ENCODE results near the gene CBX8. TPM values are rescaled to one million over a fixed set of nuclear protein-coding genes. Genes with fewer than 3 reads are reported as not detected.
"Not testable (repeated sequence)": the region's sequence is repeated elsewhere in the genome, so short reads cannot be mapped to it uniquely, and the experiment has no call there.

Gene CBX8
- total RNA-seq, 1 experiment from 2014 or later: 11.1 TPM

DNA sequence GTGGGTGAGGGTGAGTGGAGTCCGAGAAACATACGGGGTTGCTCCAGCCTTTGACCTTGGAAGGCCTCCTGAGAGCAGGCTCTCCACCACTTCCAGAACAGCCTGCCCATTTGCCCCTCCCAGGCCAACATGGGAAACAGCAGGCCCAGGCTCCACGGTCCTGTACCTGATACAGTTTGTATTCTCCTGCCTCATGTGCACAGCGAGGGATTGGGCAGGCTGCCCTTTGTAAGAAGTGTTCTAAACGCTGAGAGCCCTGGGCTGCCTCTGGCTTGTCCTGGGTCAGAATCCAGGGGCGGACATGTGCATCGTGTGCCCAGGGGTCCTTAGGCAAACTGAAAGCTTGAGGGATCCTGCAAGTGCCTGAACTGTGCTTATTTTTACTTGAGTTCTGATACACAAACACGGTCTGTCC lies 22.3 kb downstream of the CBX8 start:
- intact Hi-C loops (cut with micrococcal nuclease; ENCODE audit: unreplicated experiment): no loop called here

DNA sequence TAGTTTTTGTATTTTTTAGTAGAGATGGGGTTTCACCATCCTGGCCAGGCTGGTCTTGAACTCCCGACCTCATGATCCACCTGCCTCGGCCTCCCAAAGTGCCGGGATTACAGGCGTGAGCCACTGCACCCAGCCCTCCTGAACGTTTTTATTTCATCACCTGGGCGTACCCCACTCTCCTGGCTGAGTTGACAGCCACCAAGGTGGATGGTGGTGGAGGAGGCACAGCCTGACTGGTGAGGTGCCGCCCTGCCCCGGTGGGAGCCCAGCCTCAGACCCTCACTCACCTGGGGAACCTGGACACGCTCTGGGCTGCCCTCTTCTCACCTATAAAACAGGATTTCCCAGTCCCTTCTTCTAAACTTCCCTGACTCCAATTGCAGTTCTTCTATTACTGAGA lies 24.2 kb downstream of the CBX8 start:
- H3K36me3 Mint-ChIP-seq (ENCODE audit: insufficient read depth, unreplicated experiment); DNase-seq; H3K9me3 Mint-ChIP-seq (ENCODE audit: low read depth, unreplicated experiment); H3K4me1 Mint-ChIP-seq (ENCODE audit: low read depth, unreplicated experiment); H3K4me3 Mint-ChIP-seq (ENCODE audit: low read depth, unreplicated experiment); BruUV-seq (replicated peaks); H3K27ac Mint-ChIP-seq (ENCODE audit: unreplicated experiment); intact Hi-C loops (cut with micrococcal nuclease; ENCODE audit: unreplicated experiment): not testable (repeated sequence)
- peaks cover 84% of the 10 kb centered on the region for H3K27me3 Mint-ChIP-seq (ENCODE audit: unreplicated experiment)
- CTCF ChIA-PET: interaction anchor here (0.5 kb wide), 1 partner anchor 26 kb away, joined by 3 read pairs; no protein-coding TSS in a partner anchor

More for the DNA sequence above, 22.3 kb downstream of the CBX8 start:
- Mint-ChIP-seq H3K27ac (ENCODE audit: unreplicated experiment) (no peak overlapping the region), H3K27me3 (ENCODE audit: unreplicated experiment) (peaks cover 81% of the 10 kb centered on the region), H3K9me3 (ENCODE audit: low read depth, unreplicated experiment) (no peaks in the 10 kb centered on the region), H3K4me1 (ENCODE audit: low read depth, unreplicated experiment) (peaks cover 16% of the 10 kb centered on the region), H3K36me3 (ENCODE audit: insufficient read depth, unreplicated experiment) (peaks cover 8% of the 10 kb centered on the region), H3K4me3 (ENCODE audit: low read depth, unreplicated experiment) (no peak overlapping the region)
- TF ChIP-seq, protein P1, sequence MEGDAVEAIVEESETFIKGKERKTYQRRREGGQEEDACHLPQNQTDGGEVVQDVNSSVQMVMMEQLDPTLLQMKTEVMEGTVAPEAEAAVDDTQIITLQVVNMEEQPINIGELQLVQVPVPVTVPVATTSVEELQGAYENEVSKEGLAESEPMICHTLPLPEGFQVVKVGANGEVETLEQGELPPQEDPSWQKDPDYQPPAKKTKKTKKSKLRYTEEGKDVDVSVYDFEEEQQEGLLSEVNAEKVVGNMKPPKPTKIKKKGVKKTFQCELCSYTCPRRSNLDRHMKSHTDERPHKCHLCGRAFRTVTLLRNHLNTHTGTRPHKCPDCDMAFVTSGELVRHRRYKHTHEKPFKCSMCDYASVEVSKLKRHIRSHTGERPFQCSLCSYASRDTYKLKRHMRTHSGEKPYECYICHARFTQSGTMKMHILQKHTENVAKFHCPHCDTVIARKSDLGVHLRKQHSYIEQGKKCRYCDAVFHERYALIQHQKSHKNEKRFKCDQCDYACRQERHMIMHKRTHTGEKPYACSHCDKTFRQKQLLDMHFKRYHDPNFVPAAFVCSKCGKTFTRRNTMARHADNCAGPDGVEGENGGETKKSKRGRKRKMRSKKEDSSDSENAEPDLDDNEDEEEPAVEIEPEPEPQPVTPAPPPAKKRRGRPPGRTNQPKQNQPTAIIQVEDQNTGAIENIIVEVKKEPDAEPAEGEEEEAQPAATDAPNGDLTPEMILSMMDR (IDR thresholded peaks at IDR 0.05; ENCODE audit: unreplicated experiment): no peak
- BruUV-seq (replicated peaks): no TSS peak
- no peak for DNase-seq
- CTCF ChIA-PET: no interaction called here

DNA sequence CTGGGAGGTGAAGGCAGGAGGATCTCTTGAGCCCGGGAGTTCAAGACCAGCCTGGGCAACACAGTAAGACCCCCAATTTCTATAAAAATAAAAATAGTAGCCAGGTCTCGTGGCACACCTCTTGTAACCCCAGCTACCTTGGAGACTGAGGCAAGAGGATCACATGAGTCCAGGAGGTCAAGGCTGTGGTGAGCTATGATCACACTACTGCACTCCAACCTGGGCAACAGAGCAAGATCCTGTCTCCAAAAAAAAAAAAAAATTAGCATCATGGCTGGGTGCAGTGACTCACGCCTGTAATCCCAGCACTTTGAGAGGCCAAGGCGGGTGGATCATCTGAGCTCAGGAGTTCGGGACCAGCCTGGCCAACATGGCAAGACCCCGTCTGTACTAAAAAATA lies 25.6 kb downstream of the CBX8 start:
- Mint-ChIP-seq H3K27me3 (ENCODE audit: unreplicated experiment) (peaks cover 81% of the 10 kb centered on the region), H3K4me1 (ENCODE audit: low read depth, unreplicated experiment) (peaks cover 9% of the 10 kb centered on the region), H3K36me3 (ENCODE audit: insufficient read depth, unreplicated experiment) (no peaks in the 10 kb centered on the region), H3K9me3 (ENCODE audit: low read depth, unreplicated experiment) (no peaks in the 10 kb centered on the region), H3K4me3 (ENCODE audit: low read depth, unreplicated experiment) (no peak overlapping the region), H3K27ac (ENCODE audit: unreplicated experiment) (no peak overlapping the region)
- intact Hi-C loops (cut with micrococcal nuclease; ENCODE audit: unreplicated experiment): no loop called here
- CTCF ChIA-PET: interaction anchor here (0.8 to 1.1 kb wide), 2 partner anchors 29 to 49 kb away, joined by 3 to 4 read pairs; no protein-coding TSS in a partner anchor
- no peak for DNase-seq
- TF ChIP-seq, protein P1 (IDR thresholded peaks at IDR 0.05; ENCODE audit: unreplicated experiment): no peak
- no TSS peak for BruUV-seq (replicated peaks)

DNA sequence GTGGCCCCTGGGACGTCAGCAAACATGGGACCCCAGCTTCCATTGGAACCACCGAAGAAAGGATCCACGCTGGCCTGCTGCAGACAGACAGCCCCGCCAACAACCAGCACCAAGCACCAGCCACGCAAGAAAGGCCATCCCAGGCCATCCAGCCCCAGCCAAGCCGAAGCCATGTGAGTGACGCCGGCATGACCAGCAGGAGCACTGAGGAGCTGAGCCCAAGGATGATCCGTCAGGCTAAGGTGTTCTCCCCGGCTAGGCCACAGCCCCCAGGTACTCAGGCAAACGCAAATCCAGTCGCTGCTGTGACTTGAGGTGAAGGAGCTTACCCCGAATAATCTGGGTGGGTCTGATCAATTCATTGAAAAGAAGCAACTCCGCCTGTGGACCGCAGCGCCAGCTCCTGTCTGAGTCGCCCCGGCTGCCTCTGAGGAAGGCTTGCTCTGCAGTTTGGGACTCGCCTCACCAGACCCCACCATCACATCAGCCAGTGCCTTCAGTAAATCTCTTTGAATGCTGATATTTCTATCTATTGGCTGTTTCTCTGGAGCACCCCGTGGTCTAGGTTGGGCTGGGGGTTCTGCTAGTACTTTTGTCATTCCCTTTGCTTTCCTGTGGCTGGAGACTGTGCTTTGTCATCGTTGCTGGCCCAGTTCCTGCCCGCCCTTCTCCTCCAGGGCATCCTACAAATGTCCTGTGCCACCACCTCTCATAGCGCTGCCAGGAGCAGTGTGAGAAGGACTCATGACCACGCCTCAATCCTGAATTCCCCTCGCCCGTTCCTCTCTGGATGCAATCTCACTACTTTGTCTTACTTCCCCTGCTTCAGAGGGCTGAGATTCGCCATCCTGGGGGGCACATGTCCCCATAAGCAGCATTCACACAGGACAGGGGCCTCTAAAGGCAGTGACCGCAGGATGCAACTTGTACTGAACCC lies 27.0 kb downstream of the CBX8 start:
- no peak overlapping the region for H3K4me3 Mint-ChIP-seq (ENCODE audit: low read depth, unreplicated experiment)
- TF ChIP-seq, protein P1 (IDR thresholded peaks at IDR 0.05; ENCODE audit: unreplicated experiment): no peak
- H3K4me1 Mint-ChIP-seq (ENCODE audit: low read depth, unreplicated experiment): peaks cover 9% of the 10 kb centered on the region
- H3K27me3 Mint-ChIP-seq (ENCODE audit: unreplicated experiment): peaks cover 66% of the 10 kb centered on the region
- CTCF ChIA-PET: interaction anchor here (0.6 kb wide), 1 partner anchor 512 kb away, joined by 4 read pairs; no protein-coding TSS in a partner anchor
- no peak for DNase-seq
- H3K36me3 Mint-ChIP-seq (ENCODE audit: insufficient read depth, unreplicated experiment): no peaks in the 10 kb centered on the region
- intact Hi-C loops (cut with micrococcal nuclease; ENCODE audit: unreplicated experiment): no loop called here
- H3K27ac Mint-ChIP-seq (ENCODE audit: unreplicated experiment): no peak overlapping the region
- no TSS peak for BruUV-seq (replicated peaks)
- no peaks in the 10 kb centered on the region for H3K9me3 Mint-ChIP-seq (ENCODE audit: low read depth, unreplicated experiment)

DNA sequence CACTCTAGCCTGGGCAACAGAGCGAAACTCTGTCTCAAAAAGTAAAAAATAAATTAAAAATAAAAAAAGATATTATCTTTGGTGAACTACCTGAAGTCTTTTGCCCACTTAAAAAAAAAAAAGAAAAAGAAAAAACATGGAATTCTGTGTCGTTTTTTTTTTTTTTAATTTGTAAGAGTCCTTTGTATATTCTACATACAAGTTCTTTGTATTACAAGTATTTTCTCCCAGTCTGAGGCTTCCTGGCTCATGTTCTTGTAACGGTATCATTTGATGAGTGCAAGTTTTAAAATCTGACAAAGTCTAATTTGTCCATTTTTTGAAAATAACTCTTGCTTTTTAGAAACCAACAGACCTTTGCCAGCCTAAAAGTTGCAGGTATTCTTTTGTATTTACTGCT lies 31.2 kb downstream of the CBX8 start:
- Mint-ChIP-seq H3K4me1 (ENCODE audit: low read depth, unreplicated experiment) (peaks cover 9% of the 10 kb centered on the region), H3K9me3 (ENCODE audit: low read depth, unreplicated experiment) (no peaks in the 10 kb centered on the region), H3K4me3 (ENCODE audit: low read depth, unreplicated experiment) (no peak overlapping the region), H3K36me3 (ENCODE audit: insufficient read depth, unreplicated experiment) (no peaks in the 10 kb centered on the region), H3K27ac (ENCODE audit: unreplicated experiment) (no peak overlapping the region), H3K27me3 (ENCODE audit: unreplicated experiment) (peaks cover 30% of the 10 kb centered on the region)
- no peak for DNase-seq
- intact Hi-C loops (cut with micrococcal nuclease; ENCODE audit: unreplicated experiment): no loop called here
- no TSS peak for BruUV-seq (replicated peaks)
- CTCF ChIA-PET: no interaction called here
- TF ChIP-seq, protein P1 (IDR thresholded peaks at IDR 0.05; ENCODE audit: unreplicated experiment): no peak
